HG02610 (cell line): ENCODE measurements around the gene MORF4L1.
A peak's percentile ranks its signal among the peaks of the same experiment; 100 is the strongest.
"Not testable (repeated sequence)": the region's sequence is repeated elsewhere in the genome, so short reads cannot be mapped to it uniquely, and the experiment has no call there.

Experiments used
- ATAC-seq: cut with Tn5 transposase; IDR thresholded peaks from one replicate; pipeline ENCODE4 v1.9.1; 2021; ENCODE audit warnings: mild to moderate bottlenecking, moderate library complexity; ENCODE audit not compliant: unreplicated experiment

Gene MORF4L1

DNA sequence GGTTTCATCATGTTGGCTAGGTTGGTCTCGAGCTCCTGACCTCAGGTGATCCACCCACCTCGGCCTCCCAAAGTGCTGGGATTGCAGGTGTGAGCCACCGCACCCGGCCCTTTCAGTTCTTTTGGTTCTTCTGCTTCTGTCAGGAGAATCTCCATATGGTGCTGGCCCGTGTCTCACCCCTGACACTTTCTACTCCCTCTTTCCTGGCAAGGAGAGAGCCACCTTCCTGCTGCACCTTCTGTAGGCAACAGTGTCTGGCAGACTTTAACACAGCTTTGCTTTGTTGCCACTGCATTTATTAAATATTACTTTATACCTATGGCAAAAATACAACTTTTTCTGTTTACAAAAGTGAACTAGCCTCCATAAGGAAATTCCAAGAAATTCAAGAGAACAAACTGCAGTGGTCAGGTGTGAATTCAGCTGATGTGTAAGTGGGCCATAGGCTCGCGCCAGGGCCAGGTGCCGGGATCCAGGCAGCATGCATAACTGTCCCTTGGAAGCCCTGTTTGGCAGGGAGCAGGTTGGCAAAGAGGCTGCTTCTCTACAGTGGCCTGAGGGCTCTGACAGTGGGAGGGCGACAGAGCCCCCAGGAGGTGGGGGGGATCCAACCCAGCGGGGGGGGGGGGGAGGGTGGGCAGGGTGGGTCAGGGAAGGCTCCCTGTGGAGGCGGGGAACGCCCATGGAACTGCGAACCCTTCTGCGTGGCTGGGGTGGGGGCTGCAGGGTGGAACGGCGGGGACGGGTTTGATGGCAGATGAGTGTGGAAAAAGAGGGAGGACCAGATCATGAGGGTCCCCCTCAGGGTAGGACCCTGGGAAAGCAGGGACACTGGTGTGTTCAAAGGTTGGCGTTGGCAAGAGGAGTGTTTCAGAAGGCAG is 51.0 kb downstream of the MORF4L1 start:
- ATAC-seq: no peak

DNA sequence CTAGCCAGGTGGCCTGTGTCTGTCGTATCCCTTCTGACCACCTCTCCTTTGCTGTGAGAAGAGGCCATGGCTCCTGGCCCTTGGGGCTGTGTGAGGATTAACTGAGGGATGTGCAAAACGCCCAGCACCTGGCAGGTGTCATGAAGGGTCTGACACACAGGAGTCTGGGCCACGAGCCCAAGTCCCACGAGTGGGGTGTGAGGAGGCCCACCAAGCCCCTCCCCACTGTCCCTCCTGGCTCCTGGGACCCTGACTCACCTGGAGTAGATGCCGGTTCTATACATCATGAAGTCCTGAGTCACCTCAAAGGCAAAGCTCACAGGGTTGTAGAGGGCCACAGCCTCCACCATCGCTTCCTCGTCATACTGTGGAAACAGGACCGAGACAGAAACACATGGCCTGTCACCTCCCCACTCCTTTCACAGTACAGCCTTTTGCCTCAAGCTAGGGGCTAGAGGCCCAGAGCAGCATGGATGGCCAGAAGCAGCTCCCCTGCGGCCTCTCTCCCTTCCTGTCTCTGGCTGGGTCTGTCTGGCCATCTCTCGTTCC is 52.5 kb downstream of the MORF4L1 start:
- ATAC-seq: no peak

DNA sequence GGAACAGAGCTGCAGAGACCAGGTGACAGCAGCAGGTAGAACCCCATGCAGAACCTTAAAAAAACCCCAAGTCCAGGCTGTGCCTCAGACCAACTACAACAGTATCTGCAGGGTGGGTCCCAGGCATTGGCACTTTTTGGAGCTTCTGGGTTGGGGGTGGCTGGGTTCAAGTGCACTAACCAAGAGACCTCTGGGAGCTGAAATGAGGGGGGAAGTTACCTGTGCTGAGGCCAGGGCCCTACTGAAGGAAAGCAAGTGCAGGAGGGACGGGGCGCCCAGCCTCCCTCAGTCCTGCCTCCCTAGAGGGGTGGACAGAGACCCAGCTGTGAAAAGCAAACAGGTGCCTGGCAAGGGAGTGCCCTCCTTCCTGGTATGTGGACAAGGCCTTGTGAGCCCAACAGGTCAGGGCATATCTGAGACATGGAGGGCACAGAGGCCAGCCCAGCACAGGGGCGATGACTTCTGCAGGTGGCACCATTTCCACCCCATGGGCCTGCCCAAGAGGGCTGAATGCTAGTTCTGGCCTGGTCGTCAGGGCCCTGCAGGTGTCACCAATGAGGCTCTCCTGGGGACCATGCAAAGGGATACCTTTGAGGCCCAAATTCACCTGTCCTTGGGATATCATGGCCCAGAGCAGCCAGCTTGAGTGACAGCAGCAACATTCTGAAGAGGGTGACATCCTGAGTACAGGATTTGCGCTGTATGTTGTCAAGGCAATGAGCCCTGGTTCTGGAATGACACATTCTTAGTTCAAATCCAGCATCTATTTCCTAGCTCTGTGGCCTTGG is 53.5 kb downstream of the MORF4L1 start:
- ATAC-seq: no peak

DNA sequence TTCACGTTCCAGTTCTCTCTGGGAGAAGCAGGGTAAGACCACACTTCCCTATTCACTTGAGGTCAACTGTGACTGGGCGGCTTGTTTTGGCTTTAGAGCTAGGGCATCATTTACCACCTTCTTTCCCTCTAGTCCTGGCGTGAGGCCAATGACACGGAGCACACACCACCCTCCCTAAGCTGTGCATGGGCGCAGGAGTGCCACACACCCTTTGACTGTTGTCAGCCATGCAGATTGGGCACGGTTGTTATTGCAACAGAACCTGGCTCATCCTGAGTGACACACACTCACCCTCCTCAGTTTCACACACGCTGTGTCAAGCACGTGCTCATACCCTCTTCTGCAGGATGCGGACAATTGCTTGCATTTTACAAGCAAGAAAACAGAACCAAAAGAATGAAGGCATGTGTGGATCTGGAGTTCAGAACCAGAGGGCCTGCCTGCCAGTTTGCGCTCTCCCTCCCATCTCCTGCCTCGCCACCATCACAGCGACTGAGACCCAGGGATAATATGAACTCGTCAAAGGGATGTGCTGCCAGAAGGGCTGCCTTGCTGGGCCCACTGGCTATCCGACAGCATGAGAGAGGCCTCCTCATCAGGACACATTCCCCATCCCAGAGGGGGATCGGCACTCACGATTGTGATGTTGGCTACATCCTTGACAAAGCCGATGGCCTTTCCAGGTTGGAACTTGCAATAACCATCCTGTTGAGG is 54.5 kb downstream of the MORF4L1 start:
- ATAC-seq: no peak

DNA sequence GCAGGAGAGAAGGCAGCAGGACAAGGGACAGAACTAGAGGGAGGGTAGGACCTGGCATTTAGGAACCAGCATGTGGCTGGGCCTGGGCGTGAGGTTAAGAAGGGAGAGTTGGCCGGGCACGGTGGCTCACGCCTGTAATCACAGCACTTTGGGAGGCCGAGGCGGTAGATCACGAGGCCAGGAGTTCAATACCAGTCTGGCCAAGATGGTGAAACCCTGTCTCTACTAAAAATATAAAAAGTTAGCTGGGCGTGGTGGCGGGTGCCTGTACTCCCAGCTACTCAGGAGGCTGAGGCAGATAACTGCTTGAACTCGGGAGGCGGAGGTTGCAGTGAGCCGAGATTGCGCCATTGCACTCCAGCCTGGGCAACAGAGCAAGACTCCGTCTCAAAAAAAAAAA is 55.5 kb downstream of the MORF4L1 start:
- not testable (repeated sequence) for ATAC-seq

DNA sequence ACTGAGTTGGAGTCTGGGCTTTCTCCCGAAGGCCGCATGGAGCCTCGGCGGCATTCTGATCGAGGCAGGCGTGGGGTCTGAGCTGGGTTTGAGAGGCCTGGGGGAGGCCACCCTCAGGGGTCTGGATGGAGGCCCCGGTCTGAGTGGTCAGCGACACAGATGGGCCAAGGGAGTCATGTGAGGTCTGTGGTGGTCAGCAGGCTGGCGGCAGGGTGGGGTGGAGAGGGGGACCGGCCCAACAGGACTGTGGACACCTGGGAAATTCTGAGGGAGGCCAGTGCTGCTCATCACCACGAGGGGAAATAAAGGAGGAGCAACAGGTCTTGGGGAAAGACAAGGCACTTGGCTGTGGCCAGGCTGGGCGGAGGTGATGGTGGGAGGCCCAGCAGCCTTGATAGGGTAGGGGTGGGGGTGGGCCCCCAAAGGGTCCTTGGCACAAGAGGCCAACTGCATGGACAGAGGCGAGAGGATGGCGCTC is 56.0 kb downstream of the MORF4L1 start:
- ATAC-seq: no peak

DNA sequence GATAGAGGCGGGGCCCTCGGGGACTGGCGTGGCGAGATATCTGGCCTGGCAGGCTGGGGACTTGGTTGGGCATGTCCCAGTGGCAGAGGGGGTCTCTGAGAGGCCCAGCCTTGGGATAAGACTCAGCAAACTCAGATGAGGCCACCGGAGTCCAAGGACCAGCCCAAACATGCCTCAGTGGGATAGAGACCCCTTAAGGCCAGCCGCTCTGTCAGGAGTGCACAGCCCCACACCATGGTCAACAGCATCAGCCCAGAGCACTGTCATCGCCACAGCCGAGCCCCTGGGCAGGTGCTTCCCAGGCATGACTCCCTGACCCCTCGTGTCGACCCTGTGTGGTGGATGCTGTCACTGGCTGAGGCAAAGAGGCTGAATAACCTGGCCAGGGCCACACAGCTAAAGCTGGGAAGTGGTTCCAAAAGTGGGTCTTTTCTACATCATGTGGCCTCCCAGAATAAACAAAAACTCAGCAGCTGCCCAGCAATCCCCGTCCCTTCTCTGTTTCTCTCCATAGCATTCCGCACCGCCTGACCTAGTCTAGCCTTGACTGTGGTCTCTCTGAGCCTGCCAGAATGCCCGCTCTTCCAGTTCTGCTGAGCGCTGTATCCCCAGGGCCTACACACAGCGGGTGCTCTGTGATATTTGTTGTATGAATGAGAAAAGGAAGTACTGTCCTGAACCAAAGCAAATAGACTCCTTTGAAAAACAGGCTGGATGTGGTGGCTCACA is 57.0 kb downstream of the MORF4L1 start:
- ATAC-seq: no peak

DNA sequence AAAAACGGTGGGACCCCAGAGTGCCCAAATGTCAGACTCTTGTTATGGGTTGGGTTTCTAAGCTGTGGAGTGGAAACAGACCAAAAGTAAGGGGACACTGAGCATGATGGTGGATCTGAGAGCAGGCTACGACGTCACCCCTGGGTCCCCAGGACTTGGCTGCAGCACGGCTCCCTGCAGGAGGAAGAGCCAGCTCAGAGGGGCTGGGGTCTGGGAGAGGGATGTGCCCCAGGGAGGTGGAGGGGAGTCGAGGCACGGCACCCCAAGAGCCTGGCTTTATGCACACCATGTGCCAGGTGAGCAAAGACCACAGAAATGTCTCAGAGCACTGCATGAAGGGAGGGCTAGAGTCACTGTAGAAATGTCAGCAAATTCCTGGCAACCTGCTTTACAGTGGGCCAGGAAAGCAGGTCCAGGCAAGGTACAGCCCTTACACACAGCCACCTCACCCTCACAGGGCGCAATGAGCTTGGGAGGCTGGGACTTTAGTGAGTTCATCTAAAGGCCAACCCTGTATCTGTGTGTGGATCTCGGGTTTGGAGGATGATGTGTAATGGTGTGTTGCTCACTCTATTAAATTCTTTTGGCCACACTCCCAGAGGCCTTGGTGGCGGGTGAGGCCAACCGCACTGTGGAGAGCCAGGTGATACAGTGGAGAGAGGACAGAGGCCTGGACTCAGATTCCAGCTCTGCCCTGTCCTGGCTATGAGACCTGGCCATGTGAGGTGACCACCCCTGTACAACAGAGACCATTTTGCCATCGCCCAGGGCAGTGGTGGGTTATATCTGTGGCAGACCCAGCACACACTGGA is 58.1 kb downstream of the MORF4L1 start:
- no peak for ATAC-seq

DNA sequence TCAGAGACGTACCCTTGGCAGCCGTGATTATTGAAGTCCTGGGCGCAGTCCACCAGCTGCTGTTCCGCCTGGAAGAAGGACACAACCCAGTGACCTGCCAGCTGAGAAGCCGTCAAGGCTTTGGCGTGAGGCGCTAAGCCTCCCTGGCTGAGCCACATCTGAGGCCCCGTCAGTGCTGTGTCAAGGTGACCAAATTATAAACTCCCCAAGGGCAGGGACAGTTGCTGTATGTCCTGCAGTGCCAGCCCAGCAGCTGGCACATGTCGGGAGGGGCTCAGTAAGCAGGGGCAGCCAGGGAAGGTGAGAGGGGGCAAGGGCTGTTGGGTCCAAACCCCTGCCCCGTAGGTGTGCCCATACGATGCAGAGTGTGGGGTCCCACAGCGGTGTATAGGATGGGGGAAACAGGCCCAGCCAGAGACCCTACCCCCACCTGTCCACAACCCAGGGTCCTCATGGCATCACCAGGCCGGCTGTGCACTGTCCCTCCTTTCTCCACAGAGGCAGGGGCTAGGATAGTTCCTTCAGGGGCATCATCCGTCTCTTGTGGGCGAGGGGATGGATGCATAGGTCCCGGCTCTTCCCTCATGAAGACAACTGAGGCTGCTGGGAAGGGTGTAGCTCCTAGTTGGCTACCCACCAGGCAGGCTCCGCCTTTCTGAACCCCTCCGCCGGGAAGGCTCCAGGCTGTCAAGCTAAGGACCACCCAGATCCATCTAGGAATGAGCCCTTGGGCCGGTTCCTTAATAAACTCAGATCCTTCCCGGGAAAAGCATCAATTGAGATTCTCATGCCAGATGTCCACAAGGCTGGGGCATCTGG is 59.0 kb downstream of the MORF4L1 start:
- ATAC-seq: no peak

DNA sequence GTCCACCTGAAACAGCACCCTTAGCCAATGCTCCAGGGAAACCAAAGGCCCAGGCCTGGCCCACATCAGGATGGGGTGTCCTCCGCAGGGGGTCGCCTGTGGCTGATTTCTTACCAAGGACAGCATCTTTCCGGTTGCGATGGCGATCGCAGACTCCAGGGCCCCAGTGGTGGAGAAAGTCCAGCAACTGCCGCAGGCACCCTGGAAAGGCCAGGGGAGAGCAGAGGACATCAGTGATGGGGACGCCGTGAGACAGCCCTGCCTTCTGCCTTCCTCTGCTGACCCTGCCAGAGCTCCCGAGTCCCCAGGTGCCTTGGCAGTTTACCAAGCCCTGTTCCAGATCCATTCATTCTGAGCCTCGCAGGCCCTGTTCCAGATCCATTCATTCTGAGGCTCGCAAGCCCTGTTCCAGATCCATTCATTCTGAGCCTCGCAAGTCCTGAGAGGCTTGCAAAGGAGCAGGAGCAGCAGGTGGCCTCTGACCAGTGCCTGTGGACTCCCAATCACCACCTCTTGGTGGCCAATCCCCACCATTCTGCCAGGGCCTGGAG is 59.6 kb downstream of the MORF4L1 start:
- ATAC-seq: no peak

DNA sequence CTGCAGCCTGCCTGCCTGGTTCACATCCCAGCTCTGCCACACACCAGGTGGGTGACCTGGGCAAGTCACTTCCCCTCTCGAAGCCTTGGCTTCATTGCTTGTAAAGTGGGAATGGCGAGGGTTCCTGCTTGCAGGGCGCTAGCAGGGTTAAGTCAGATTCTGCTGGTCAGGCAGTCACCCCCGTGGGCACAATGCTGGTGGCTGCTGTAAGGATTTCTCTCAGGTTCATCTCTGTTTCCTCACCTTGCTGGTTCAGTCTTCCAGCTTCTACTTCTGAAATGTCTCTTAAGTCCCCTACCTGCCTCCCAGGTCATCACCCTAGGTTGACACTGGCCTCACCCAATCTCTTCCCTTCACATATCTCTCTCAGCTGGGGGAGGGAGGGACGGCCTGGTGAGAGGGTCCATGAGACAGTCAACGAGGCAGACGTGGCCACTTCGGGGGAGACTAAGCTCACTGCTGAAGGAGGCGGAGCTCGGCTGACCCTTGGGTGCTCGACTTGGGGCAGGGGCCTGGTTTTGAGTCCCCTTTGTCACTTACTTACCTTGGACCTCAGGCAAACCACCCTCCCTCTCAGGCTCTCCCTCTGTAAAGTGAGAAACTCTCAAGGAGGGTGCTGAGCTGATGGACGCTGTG is 60.6 kb downstream of the MORF4L1 start:
- no peak for ATAC-seq

DNA sequence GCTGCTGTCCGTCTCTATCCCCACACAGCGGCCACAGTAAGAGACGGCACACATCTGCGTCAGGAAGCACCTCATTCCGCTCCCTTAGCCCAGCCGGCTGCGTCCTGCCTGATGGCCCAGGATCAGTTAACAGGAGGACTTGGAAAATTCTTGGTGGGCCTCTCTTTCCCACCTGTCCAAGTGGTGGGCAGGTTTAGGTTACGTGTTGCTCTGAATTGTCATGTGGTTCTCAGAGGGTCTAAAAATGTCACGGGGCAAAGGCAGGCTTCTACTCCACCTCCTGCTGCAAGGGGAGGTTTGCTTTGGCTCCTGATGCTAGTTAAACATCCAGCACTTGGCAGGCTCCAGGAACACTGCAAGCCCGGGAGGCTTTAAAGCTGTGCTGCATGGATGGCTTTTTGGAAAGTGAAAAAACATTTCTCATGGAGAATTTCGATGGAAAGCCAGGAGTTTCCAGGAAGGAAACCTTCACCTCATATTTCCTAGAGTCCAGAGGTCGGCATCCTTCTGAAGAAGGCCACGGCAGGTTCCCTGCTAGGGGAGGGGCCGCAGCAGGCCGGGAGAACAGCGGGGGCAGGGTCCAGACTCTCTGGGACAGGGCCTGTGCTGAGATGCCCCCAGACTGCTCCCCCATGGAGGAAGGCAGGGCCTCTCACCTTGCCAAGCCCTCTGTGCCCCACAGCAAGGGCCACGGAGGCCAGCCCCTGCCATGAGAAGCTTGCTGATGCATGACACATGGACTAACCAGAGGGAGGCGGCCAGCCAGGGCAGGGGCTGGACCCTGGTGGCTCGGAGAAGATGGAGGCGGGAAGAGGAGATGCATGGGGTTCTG is 61.3 kb downstream of the MORF4L1 start:
- ATAC-seq: no peak

DNA sequence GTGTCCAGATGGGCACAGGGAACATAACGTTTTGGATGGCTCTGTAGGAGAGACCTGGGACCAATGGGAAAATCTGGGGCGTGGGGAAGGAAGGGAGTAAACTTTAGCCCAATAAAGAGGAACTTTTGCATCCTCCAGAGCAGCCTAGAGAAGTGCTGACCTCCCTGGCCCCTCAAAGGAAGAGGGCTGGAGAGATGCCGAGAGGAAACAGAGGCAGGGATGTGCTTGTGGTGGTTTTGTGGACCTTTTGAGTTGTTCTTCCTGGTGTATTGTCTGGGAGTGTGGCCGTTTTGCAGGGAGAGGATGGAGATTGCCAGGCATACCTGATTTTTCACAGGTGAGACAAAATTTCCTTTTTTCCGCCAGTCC is 61.9 kb downstream of the MORF4L1 start:
- no peak for ATAC-seq

DNA sequence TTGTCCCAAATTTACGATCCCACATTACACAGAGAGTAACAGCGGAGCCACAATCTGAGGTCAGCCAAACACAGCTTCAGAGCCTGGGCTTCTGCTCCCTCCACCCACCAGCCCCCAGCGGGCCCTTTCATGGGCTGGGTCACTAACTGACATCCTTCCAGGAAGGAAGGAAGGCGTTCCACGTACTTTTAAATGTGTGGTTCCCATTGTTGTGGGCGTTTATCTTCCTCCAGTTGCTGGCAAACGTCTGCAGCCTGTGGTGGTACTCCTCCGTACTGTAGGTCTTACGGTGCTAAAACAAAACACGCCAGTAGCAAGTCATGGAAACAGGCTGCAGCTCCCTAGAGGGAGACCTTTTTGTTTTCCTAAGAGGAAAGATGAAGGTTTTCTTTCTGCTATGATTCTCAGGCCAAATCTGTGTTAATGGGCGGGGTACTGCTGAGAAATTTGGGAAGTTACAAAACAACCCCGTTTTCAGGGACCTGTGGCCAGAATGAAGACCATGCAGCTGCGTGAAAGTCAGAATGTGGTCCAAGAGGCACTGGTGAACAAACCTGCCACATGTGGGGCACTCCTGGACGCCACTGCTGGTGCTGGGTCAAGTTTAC is 64.5 kb downstream of the MORF4L1 start:
- ATAC-seq: no peak

DNA sequence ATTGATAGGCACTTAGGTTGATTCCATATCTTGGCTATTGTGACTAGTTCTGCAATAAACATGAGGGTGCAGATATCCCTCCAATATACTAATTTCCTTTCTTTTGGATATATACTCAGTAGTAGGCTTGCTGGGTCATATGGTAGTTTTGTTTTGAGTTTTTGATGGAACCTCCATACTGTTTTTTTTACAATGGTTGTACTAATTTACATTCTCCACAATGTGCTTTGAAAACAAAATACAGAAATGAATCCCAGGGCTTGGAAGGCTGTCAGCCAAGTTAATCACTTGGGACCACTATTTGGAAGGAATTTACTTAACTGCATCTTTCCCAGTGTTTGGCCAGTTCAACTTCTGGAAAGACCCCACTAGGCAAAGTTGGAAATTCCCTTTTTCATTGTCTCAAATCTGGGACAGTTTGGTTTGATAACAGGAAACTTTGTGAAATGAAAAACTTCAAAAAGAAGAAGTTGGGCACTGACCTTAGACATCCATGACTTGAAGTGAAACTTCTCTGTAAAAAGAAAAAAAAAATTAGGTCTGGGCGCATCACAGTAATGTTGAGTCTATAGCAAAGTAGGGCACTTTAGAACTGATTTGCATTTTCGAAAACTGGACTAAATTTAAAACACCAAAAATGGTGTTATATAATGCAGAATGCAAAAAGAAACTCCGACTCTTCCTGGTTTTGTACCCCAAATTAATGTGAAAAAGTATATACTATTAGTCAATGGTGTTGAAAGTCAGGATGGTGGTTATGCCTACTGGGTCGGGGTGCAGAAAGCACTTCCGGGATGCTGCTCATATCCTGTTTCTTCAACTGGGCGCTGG is 66.2 kb downstream of the MORF4L1 start:
- peak; percentile 85 for ATAC-seq

DNA sequence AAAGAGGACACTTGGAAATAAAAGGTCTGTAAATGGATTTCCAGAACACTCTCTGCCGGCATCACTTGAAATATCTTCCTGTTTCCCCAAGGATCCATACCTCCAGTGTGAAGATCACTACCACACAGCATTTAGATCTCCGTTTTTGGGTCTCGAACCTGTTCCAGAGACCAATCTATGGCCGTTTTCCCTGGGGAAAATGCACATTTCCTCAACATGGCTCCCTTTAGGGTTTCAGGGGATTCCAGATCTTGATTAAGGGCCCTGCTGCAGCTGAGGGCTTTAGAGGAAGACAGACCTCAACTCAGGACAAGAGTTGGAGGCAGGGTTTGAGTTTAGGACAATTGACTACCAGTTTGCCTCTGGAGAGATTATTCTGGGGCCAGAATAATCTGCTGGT is 70.1 kb downstream of the MORF4L1 start:
- ATAC-seq: no peak
